Coronary artery (tissue), 2 donors: ENCODE measurements around the gene PTK7.
"Not testable (repeated sequence)": the region's sequence is repeated elsewhere in the genome, so short reads cannot be mapped to it uniquely, and the experiment has no call there.

Experiments used
- DNase-seq: peaks from one replicate; pipeline ENCODE4 v3.0.0-alpha.2; 2017; ENCODE audit warnings: low spot score
- H3K27ac ChIP-seq, 2 donors: fragments of 200-600 bp; sonication (generic); one replicate each; pipeline ENCODE4 v1.5.1; 2016 to 2019
- H3K4me3 ChIP-seq: fragments of 200-600 bp; sonication (generic); 2 replicates; pipeline ENCODE4 v1.5.1; 2016; ENCODE audit warnings: mild to moderate bottlenecking, moderate library complexity
- CTCF ChIP-seq: fragments of 200-600 bp; sonication (generic); IDR thresholded peaks from one replicate; pipeline ENCODE4 v1.5.1; 2019; ENCODE audit warnings: antibody characterized with exemption

PTK7 gene

GRCh38 chr6:43077333-43077809 lies 1.3 kb downstream of the PTK7 start:
- DNase-seq, result no peak
- H3K27ac ChIP-seq, result no peak overlapping the region
- no peak for TF ChIP-seq CTCF
- peak overlapping the region; percentile 74 for H3K4me3 ChIP-seq

GRCh38 chr6:43077981-43078511 lies 1.9 kb downstream of the PTK7 start:
- no peak for DNase-seq
- H3K27ac ChIP-seq, result no peak overlapping the region
- H3K4me3 ChIP-seq, result no peak overlapping the region
- no peak for TF ChIP-seq CTCF

- H3K27ac ChIP-seq, result no peak overlapping the region
- no peak for DNase-seq
- H3K4me3 ChIP-seq, result no peak overlapping the region
- no peak for TF ChIP-seq CTCF
Observed at GRCh38 chr6:43078691-43079090, 2.6 kb downstream of the PTK7 start.

- no peak overlapping the region for H3K4me3 ChIP-seq
- no peak overlapping the region for H3K27ac ChIP-seq
- no peak for DNase-seq
- TF ChIP-seq CTCF, result no peak
Observed at GRCh38 chr6:43081043-43081442, 4.9 kb downstream of the PTK7 start.

- not testable (repeated sequence) for H3K4me3 ChIP-seq, H3K27ac ChIP-seq, DNase-seq
Observed at GRCh38 chr6:43081922-43082321, 5.8 kb downstream of the PTK7 start.

GRCh38 chr6:43082806-43083655 lies 6.9 kb downstream of the PTK7 start:
- Histone ChIP-seq H3K4me3 (no peak overlapping the region), H3K27ac (no peak overlapping the region)
- no peak for DNase-seq
- TF ChIP-seq CTCF, result no peak

GRCh38 chr6:43086022-43086658 lies 10.0 kb downstream of the PTK7 start:
- no peak for DNase-seq
- H3K27ac ChIP-seq, result no peak overlapping the region
- H3K4me3 ChIP-seq, result no peak overlapping the region
- no peak for TF ChIP-seq CTCF
